Astrocyte of the spinal cord (primary cell): Measurements from ENCODE around the gene GSTK1.
"Not testable (repeated sequence)": the region's sequence is repeated elsewhere in the genome, so short reads cannot be mapped to it uniquely, and the experiment has no call there.

Source experiments
- DNase-seq: peaks from one replicate; pipeline ENCODE4 v3.0.0; 2011; ENCODE audit warnings: low read depth, low spot score
- H3K4me3 ChIP-seq: 2 replicates; pipeline ENCODE4 v1.5.1; 2011; ENCODE audit warnings: low read depth, mild to moderate bottlenecking, low read length, moderate library complexity
- in situ Hi-C: cut with HindIII; loops from 2 replicates; pipeline ENCODE4 v1.10.0; 2017; ENCODE audit warnings: low sequenced_read_pairs
- TF ChIP-seq, protein P1 (sequence below): IDR thresholded peaks from 2 replicates; pipeline ENCODE4 v1.5.1; 2012; ENCODE audit warnings: low read depth, mild to moderate bottlenecking, low read length, inconsistent platforms

The GSTK1 gene

DNA sequence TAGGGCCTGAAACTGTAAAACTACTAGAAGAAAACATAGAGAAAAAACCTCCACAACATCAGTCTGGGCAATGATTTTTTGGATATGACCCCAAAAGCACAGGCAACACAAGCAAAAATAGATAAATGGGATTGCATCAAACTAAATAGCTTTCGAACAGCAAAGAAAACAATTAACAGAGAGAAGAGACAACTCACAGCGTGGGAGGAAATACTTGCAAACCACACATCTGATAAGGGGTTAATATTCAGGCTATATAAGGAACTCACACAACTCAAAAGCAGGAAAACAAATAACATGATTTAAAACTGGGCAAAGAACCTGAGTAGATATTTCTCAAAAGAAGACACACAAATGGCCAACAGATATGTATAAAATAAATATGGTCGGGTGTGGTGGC, 7.7 kb upstream of the GSTK1 start:
- no peak overlapping the region for H3K4me3 ChIP-seq
- DNase-seq, result no peak
- TF ChIP-seq, protein P1, sequence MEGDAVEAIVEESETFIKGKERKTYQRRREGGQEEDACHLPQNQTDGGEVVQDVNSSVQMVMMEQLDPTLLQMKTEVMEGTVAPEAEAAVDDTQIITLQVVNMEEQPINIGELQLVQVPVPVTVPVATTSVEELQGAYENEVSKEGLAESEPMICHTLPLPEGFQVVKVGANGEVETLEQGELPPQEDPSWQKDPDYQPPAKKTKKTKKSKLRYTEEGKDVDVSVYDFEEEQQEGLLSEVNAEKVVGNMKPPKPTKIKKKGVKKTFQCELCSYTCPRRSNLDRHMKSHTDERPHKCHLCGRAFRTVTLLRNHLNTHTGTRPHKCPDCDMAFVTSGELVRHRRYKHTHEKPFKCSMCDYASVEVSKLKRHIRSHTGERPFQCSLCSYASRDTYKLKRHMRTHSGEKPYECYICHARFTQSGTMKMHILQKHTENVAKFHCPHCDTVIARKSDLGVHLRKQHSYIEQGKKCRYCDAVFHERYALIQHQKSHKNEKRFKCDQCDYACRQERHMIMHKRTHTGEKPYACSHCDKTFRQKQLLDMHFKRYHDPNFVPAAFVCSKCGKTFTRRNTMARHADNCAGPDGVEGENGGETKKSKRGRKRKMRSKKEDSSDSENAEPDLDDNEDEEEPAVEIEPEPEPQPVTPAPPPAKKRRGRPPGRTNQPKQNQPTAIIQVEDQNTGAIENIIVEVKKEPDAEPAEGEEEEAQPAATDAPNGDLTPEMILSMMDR, result no peak
- in situ Hi-C loops, result no loop called here

DNA sequence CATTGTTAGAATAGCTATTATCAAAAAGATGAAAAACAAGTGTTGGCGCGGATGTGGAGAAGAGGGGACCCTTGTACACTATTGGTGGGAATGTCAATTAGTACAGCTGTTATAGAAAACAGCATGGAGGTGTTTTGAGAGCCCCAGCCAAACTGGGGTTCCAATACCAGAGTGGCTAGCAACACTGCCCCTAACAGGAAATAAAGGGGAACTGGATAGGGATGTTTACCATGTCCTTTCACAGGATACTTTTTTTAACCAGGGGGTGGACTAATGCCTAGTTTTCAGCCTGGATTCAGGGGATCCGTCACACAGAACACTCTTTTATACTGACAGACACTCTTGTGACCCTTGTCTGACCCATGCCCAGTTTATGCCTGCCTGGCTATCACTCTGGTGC, 6.9 kb upstream of the GSTK1 start:
- TF ChIP-seq, protein P1, result no peak
- no peak overlapping the region for H3K4me3 ChIP-seq
- in situ Hi-C loops, result no loop called here
- no peak for DNase-seq

DNA sequence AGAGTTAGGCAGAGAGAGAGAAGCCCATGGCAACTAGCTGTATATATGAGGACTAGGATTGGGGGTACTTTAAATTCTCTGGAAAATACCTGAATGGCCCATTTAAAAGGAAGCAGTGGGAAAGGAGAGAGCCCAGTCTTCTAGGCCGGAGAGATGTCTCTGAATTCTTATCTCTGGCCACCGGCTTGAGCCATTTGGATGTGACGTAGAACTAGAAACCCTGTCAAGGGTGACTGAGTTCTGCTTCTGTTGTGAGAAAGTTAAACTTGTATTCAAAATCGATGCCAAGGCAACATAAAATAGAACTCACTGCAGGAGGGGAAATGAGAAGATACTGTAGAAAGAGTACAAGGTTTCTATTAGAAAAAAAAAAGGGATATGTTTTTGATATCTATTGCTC, 6.3 kb upstream of the GSTK1 start:
- H3K4me3 ChIP-seq, result no peak overlapping the region
- DNase-seq, result no peak
- in situ Hi-C loops, result no loop called here
- TF ChIP-seq, protein P1, result no peak

DNA sequence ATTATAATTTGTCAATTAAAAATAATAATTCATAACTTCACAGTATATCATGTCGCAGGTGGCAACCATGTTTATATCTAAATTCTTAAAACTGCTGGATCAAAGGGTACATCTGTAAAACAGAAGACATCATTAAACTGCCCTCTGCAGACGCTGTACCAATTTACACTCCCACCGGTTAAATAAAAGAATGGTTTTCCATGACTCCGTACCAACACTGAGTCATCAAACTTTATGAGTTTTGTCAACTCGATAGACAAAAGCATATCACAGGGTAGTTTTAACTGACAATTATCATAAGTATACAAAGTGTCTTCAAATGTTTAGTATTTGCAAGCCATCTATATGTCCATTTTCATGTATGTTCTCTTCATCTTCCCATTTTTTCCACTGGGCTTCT, 5.7 kb upstream of the GSTK1 start:
- in situ Hi-C loops, result no loop called here

DNA sequence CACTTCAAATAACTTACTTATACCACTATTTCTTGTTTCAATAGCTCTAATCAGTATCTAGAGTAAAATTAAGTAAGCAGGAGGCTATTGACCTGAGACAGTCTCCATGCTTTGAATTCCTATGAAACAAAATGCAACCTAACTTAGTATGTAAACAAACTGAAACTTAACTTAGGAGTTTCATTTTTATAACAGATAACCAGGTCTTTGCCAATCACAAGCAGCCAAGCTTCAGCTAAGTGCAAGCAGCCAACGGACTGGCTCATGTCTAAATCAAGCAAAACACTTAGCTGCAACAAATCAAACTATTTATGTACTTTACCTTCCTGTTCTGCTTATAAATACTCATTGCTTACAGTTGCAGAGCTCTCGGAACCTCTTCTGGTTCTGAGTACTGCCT, 4.4 kb upstream of the GSTK1 start:
- DNase-seq, result no peak
- in situ Hi-C loops, result no loop called here
- TF ChIP-seq, protein P1, result no peak
- H3K4me3 ChIP-seq, result no peak overlapping the region

More for the DNA sequence above, 5.7 kb upstream of the GSTK1 start:
- no peak for DNase-seq
- H3K4me3 ChIP-seq, result no peak overlapping the region
- TF ChIP-seq, protein P1, result no peak

DNA sequence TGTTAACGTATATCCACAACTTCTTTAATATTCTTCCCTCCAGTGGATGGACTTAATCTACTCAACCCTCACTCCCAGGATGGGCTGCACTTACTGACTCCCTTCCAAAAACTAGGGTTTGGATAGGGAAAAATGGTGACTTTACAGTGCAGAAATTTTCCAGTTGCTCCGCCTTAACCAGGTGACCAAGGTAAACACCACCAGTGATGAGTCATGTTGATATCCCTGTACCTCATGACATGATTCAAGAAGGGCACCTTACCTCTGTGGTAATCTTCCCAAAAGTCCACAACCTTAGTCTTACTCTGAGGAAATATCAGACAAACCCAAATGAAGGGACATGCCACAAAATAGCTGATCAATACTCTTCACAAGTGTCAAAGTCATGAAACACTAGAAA, 3.5 kb upstream of the GSTK1 start:
- in situ Hi-C loops, result no loop called here
- no peak overlapping the region for H3K4me3 ChIP-seq
- no peak for DNase-seq
- TF ChIP-seq, protein P1, result no peak

DNA sequence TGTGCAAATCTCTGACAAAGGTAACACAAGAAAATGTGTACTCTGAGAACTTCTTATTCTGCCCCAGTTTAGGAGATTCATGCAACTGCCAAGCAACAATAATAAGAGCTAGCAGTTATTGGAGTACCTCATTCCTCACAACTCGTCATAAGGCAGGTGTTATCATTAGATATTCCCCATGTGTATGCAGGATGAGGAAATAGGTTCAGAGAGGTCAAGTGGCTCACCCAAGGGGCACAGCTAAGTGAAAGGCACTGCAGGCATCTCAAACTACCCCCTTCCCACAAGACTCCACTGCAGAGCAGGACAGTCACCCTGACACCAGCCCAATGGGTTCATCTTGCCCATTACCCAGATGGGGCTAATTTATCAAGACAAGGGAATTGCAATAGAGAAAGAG, 1.3 kb upstream of the GSTK1 start:
- H3K4me3 ChIP-seq, result no peak overlapping the region
- DNase-seq, result no peak
- TF ChIP-seq, protein P1, result no peak
- in situ Hi-C loops, result no loop called here

DNA sequence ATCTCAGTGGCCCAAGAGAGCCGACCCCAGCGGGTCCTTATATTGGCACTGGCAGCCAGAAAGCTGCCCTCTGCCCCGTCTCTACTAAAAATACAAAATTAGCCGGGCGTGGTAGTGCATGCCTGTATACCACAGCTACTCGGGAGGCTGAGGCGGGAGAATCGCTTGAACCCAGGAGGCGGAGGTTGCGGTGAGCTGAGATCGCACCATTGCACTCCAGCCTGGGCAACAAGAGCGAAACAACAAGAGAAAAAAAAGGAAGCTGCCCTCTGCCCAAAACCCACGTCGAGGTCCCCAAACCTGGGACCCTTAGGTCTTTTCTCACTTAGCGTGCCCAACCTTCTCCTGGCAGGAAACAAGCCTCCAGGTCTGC, 941 bp downstream of the GSTK1 start:
- peak overlapping the region; percentile 82 for H3K4me3 ChIP-seq
- in situ Hi-C loops, DNase-seq: not testable (repeated sequence)
